Loucy (cell line): ENCODE data around the gene MYMK.

Experiments used
- EZH2phosphoT487 ChIP-seq: fragments of 200-600 bp; IDR thresholded peaks from 2 replicates; pipeline ENCODE4 v1.6.1; 2018; ENCODE audit warnings: antibody characterized with exemption, mild to moderate bottlenecking, moderate library complexity, borderline replicate concordance
- TF ChIP-seq, protein P1 (sequence below): fragments of 200-600 bp; sonication (generic); conservative IDR thresholded peaks from 2 replicates; pipeline ENCODE4 v1.5.1; 2014; ENCODE audit warnings: mild to moderate bottlenecking, antibody characterized with exemption, low read length

DNA sequence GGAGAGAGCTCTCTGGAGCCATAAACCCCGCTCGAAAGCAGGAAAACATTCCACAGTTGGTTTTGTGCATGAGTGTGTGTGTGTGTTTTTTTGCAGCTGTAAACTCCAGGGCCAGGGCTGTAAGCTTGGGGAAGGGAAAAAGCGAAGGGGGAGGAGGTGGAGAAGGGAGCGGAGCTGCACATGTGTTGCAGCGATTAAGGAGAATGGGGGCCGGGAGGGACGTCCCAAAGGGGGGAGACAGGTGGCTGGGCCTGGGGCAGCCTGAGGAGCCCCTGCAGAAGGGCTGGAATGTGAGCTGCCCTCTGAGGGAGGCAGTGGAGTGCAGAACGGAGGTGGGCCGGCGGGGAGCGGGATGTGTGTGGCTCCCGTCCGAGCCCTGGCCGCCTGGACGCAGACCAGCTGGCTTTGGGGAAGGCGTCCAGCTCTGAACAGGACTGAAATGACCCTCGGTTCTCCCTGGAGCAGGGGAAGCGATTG lies 2.7 kb upstream of the MYMK start:
- TF ChIP-seq, protein P1, sequence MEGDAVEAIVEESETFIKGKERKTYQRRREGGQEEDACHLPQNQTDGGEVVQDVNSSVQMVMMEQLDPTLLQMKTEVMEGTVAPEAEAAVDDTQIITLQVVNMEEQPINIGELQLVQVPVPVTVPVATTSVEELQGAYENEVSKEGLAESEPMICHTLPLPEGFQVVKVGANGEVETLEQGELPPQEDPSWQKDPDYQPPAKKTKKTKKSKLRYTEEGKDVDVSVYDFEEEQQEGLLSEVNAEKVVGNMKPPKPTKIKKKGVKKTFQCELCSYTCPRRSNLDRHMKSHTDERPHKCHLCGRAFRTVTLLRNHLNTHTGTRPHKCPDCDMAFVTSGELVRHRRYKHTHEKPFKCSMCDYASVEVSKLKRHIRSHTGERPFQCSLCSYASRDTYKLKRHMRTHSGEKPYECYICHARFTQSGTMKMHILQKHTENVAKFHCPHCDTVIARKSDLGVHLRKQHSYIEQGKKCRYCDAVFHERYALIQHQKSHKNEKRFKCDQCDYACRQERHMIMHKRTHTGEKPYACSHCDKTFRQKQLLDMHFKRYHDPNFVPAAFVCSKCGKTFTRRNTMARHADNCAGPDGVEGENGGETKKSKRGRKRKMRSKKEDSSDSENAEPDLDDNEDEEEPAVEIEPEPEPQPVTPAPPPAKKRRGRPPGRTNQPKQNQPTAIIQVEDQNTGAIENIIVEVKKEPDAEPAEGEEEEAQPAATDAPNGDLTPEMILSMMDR = no peak
- TF ChIP-seq EZH2phosphoT487 = no peak
